Calu3 (cell line): ENCODE data around the gene ETV2. TPM values are rescaled to one million over a fixed set of nuclear protein-coding genes. Genes with fewer than 3 reads are reported as not detected.
"Not testable (repeated sequence)": the region's sequence is repeated elsewhere in the genome, so short reads cannot be mapped to it uniquely, and the experiment has no call there.

Experiments
- BruUV-seq: library from RNA; stranded (reverse); fragments of 400-500 nt; replicated peaks from 2 replicates; lab custom pipeline; 2021; lab: Mats Ljungman, UMichigan
- CTCF ChIA-PET: fragments of 300-600 bp; sonication (Branson Sonifier 250); formaldehyde crosslinking; loops from one replicate; lab custom pipeline; 2022; ENCODE audit warnings: antibody characterized with exemption; lab: Charles Lee
- DNase-seq: peaks from one replicate; pipeline ENCODE4 v3.0.0; 2022
- H3K27ac Mint-ChIP-seq: one replicate; pipeline ENCODE4 v1.8.0; 2022; ENCODE audit warnings: mixed read lengths; ENCODE audit not compliant: unreplicated experiment
- H3K27me3 Mint-ChIP-seq: one replicate; pipeline ENCODE4 v1.8.0; 2022; ENCODE audit warnings: mixed read lengths; ENCODE audit not compliant: unreplicated experiment
- H3K36me3 Mint-ChIP-seq: one replicate; pipeline ENCODE4 v1.8.0; 2022; ENCODE audit warnings: mild to moderate bottlenecking, moderate library complexity, mixed read lengths; ENCODE audit not compliant: insufficient read depth, unreplicated experiment
- H3K4me1 Mint-ChIP-seq: one replicate; pipeline ENCODE4 v1.8.0; 2022; ENCODE audit warnings: mild to moderate bottlenecking, low read depth, mixed read lengths; ENCODE audit not compliant: unreplicated experiment
- H3K4me3 Mint-ChIP-seq: one replicate; pipeline ENCODE4 v1.8.0; 2022; ENCODE audit warnings: mild to moderate bottlenecking, low read depth, moderate library complexity, mixed read lengths; ENCODE audit not compliant: unreplicated experiment
- H3K9me3 Mint-ChIP-seq: one replicate; pipeline ENCODE4 v1.8.0; 2022; ENCODE audit warnings: low read depth, mixed read lengths; ENCODE audit not compliant: unreplicated experiment
- intact Hi-C: fragments of 100-400 bp; cut with micrococcal nuclease; formaldehyde crosslinking; loops from one replicate; pipeline ENCODE4 v1.10.0; 2022; ENCODE audit not compliant: unreplicated experiment
- total RNA-seq: library from RNA; stranded (reverse); gene quantifications from 2 replicates; pipeline ENCODE4 v1.2.3, GENCODE V29; 2022
- TF ChIP-seq, protein P1 (sequence below): fragments of 200-600 bp; IDR thresholded peaks from one replicate; pipeline ENCODE4 v1.8.0; 2022; ENCODE audit warnings: antibody characterized with exemption; ENCODE audit not compliant: unreplicated experiment

The ETV2 gene
- total RNA-seq, 1 experiment from 2014 or later: 1.3 TPM

GRCh38 chr19:35673121-35673804 is 31.7 kb downstream of the ETV2 start:
- intact Hi-C loops: no loop called here
- CTCF ChIA-PET: interaction anchor here (0.8 to 1.1 kb wide), 2 partner anchors 29 to 163 kb away, joined by 3 to 4 read pairs; no protein-coding TSS in a partner anchor
- H3K27me3 Mint-ChIP-seq: peaks cover 69% of the 10 kb centered on the region
- H3K27ac Mint-ChIP-seq: no peak overlapping the region
- peak; percentile 74 for DNase-seq
- H3K36me3 Mint-ChIP-seq: no peaks in the 10 kb centered on the region
- peak overlapping the region; percentile 77 for H3K4me3 Mint-ChIP-seq
- TF ChIP-seq, protein P1, sequence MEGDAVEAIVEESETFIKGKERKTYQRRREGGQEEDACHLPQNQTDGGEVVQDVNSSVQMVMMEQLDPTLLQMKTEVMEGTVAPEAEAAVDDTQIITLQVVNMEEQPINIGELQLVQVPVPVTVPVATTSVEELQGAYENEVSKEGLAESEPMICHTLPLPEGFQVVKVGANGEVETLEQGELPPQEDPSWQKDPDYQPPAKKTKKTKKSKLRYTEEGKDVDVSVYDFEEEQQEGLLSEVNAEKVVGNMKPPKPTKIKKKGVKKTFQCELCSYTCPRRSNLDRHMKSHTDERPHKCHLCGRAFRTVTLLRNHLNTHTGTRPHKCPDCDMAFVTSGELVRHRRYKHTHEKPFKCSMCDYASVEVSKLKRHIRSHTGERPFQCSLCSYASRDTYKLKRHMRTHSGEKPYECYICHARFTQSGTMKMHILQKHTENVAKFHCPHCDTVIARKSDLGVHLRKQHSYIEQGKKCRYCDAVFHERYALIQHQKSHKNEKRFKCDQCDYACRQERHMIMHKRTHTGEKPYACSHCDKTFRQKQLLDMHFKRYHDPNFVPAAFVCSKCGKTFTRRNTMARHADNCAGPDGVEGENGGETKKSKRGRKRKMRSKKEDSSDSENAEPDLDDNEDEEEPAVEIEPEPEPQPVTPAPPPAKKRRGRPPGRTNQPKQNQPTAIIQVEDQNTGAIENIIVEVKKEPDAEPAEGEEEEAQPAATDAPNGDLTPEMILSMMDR: no peak
- BruUV-seq: no TSS peak
- no peaks in the 10 kb centered on the region for H3K9me3 Mint-ChIP-seq
- peaks cover 19% of the 10 kb centered on the region for H3K4me1 Mint-ChIP-seq

DNA sequence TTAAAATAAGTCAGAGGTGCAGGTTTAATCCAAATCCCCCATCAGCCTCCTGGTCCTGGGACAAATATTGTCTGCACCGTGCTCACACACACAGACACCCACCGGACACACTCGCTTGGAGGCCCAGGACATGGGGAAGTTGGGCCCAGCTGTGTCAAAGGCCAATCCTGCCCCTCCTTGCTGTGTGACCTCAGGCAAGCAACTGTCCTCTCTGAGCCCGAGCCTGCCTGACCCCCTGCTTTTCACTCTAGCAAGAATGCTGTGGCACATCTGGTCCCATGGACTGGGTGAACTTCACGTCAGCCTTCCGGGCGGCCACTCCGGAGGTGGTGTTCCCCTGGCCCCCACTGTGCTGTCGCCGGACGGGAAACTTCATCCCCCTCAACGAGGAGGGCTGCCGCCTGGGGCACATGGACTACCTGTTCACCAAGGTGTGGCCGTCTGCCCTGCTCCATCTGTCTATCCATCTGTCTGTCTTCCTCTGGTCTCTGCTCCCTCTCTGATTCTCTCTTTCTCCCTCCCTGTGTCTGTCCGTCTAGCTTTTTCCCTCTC is 34.1 kb downstream of the ETV2 start:
- intact Hi-C loops: no loop called here
- no TSS peak for BruUV-seq
- TF ChIP-seq, protein P1: no peak
- CTCF ChIA-PET: no interaction called here
- Mint-ChIP-seq H3K36me3 (no peaks in the 10 kb centered on the region), H3K9me3 (no peaks in the 10 kb centered on the region), H3K4me1 (peaks cover 9% of the 10 kb centered on the region), H3K4me3 (no peak overlapping the region), H3K27me3 (peaks cover 45% of the 10 kb centered on the region), H3K27ac (no peak overlapping the region)
- DNase-seq: no peak

GRCh38 chr19:35689836-35690235 is 48.3 kb downstream of the ETV2 start:
- no peak for DNase-seq
- CTCF ChIA-PET: interaction anchor here (0.7 kb wide), 1 partner anchor 73 kb away, joined by 3 read pairs; no protein-coding TSS in a partner anchor
- no peaks in the 10 kb centered on the region for H3K36me3 Mint-ChIP-seq
- H3K27ac Mint-ChIP-seq: no peak overlapping the region
- BruUV-seq: no TSS peak
- H3K9me3 Mint-ChIP-seq: no peaks in the 10 kb centered on the region
- H3K4me3 Mint-ChIP-seq: no peak overlapping the region
- intact Hi-C loops: loop anchor here (5.0 kb wide), 1 partner anchor 127 kb away; no protein-coding TSS in a partner anchor
- peaks cover 8% of the 10 kb centered on the region for H3K4me1 Mint-ChIP-seq
- no peaks in the 10 kb centered on the region for H3K27me3 Mint-ChIP-seq
- TF ChIP-seq, protein P1: no peak

DNA sequence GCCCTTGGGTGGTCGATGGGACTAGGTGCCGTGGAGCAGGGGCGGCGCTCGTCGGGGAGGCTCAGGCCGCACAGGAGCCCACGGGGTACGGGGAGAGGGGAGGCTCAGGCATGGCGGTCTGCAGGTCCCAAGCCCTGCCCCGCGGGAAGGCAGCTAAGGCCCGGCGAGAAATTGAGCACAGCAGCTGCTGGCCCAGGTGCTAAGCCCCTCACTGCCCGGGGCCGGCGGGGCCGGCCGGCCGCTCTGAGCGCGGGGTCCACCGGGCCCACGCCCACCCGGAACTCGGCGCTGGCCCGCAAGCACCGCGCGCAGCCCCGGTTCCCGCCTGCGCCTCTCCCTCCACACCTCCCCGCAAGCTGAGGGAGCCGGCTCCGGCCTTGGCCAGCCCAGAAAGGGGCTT is 49.6 kb downstream of the ETV2 start:
- H3K4me1 Mint-ChIP-seq, BruUV-seq, H3K27me3 Mint-ChIP-seq, H3K9me3 Mint-ChIP-seq, H3K36me3 Mint-ChIP-seq, DNase-seq, H3K4me3 Mint-ChIP-seq, CTCF ChIA-PET, H3K27ac Mint-ChIP-seq: not testable (repeated sequence)
- intact Hi-C loops: loop anchor here (5.0 kb wide), 1 partner anchor 126 kb away; no protein-coding TSS in a partner anchor
